Trophoblast cell (in vitro differentiated cells and primary cell): Measurements from ENCODE around the gene PARP8.

ENCODE experiments used
- DNase-seq, 2 donors: peaks; one replicate each; pipeline ENCODE4 v3.0.0-alpha.2; 2016
- H2AFZ ChIP-seq: 2 replicates; pipeline ENCODE4 v1.6.1; 2013; ENCODE audit warnings: low read length, moderate library complexity, mild to moderate bottlenecking; ENCODE audit not compliant: insufficient read depth, poor library complexity
- H2AK5ac ChIP-seq: 2 replicates; pipeline ENCODE4 v1.6.1; 2013; ENCODE audit warnings: mild to moderate bottlenecking, low read length
- H2BK120ac ChIP-seq: 2 replicates; pipeline ENCODE4 v1.6.1; 2013; ENCODE audit warnings: low read length, mild to moderate bottlenecking, moderate library complexity; ENCODE audit not compliant: insufficient read depth, poor library complexity
- H2BK12ac ChIP-seq: 2 replicates; pipeline ENCODE4 v1.6.1; 2013; ENCODE audit warnings: mild to moderate bottlenecking, low read length, moderate library complexity
- H2BK5ac ChIP-seq: 2 replicates; pipeline ENCODE4 v1.6.1; 2013; ENCODE audit warnings: low read length, low read depth, moderate library complexity, mild to moderate bottlenecking; ENCODE audit not compliant: poor library complexity
- H3K14ac ChIP-seq: 2 replicates; pipeline ENCODE4 v1.6.1; 2013; ENCODE audit warnings: mild to moderate bottlenecking, low read length
- H3K18ac ChIP-seq: 2 replicates; pipeline ENCODE4 v1.6.1; 2013; ENCODE audit warnings: mild to moderate bottlenecking, low read length
- H3K23ac ChIP-seq: 2 replicates; pipeline ENCODE4 v1.6.1; 2013; ENCODE audit warnings: low read length
- H3K27ac ChIP-seq: 2 replicates; pipeline ENCODE4 v1.5.1; 2013; ENCODE audit warnings: low read depth, mild to moderate bottlenecking, inconsistent platforms, low read length, moderate library complexity
- H3K27me3 ChIP-seq: 2 replicates; pipeline ENCODE4 v1.6.1; 2013; ENCODE audit warnings: inconsistent platforms, mild to moderate bottlenecking, low read length, moderate library complexity; ENCODE audit not compliant: insufficient read depth
- H3K36me3 ChIP-seq, 2 experiments: 1 replicate in 1 of 2; 2 replicates in 1 of 2; pipeline ENCODE4 v1.6.1; 2013; ENCODE audit warnings: low read length in 2 of 2, mild to moderate bottlenecking in 2 of 2, moderate library complexity in 1 of 2; ENCODE audit not compliant: insufficient read depth in 2 of 2, control insufficient read depth in 1 of 2
- H3K4ac ChIP-seq: 2 replicates; pipeline ENCODE4 v1.6.1; 2013; ENCODE audit warnings: low read depth, mild to moderate bottlenecking, low read length, moderate library complexity
- H3K4me1 ChIP-seq, 2 experiments: 1 replicate in 1 of 2; 2 replicates in 1 of 2; pipeline ENCODE4 v1.6.1; 2013; ENCODE audit warnings: low read length in 2 of 2, mild to moderate bottlenecking in 2 of 2, moderate library complexity in 1 of 2; ENCODE audit not compliant: insufficient read depth in 2 of 2, control insufficient read depth in 1 of 2
- H3K4me2 ChIP-seq: 2 replicates; pipeline ENCODE4 v1.6.1; 2013; ENCODE audit warnings: inconsistent platforms, mild to moderate bottlenecking, low read length, moderate library complexity
- H3K4me3 ChIP-seq: 2 replicates; pipeline ENCODE4 v1.5.1; 2013; ENCODE audit warnings: mild to moderate bottlenecking, low read depth, low read length, inconsistent platforms
- H3K79me1 ChIP-seq: one replicate; pipeline ENCODE4 v1.6.1; 2013; ENCODE audit warnings: low read length
- H3K79me2 ChIP-seq: 2 replicates; pipeline ENCODE4 v1.6.1; 2013; ENCODE audit warnings: low read length, mild to moderate bottlenecking; ENCODE audit not compliant: control insufficient read depth, insufficient read depth, poor library complexity
- H3K9ac ChIP-seq: 2 replicates; pipeline ENCODE4 v1.6.1; 2013; ENCODE audit warnings: mild to moderate bottlenecking, low read length
- H3K9me3 ChIP-seq: 2 replicates; pipeline ENCODE4 v1.6.1; 2013; ENCODE audit warnings: low read depth, mild to moderate bottlenecking, control low read depth, inconsistent platforms, low read length; ENCODE audit not compliant: insufficient read depth
- H4K12ac ChIP-seq: 2 replicates; pipeline ENCODE4 v1.6.1; 2013; ENCODE audit warnings: low read depth, mild to moderate bottlenecking, low read length, moderate library complexity
- H4K8ac ChIP-seq: 2 replicates; pipeline ENCODE4 v1.6.1; 2013; ENCODE audit warnings: low read depth, mild to moderate bottlenecking, low read length, moderate library complexity
- H4K91ac ChIP-seq: one replicate; pipeline ENCODE4 v1.6.1; 2013; ENCODE audit warnings: low read depth, mild to moderate bottlenecking, low read length, moderate library complexity
- WGBS: extraction: QIAGEN DNeasy Blood & Tissue Kit; methylation state at CpG from one replicate; pipeline ENCODE4 v1.1.7; 2013; ENCODE audit warnings: missing lambda C conversion rate; ENCODE audit not compliant: insufficient read length, insufficient coverage; ENCODE audit errors: extremely low coverage; 5-methylcytosine and 5-hydroxymethylcytosine counted together

PARP8 gene

DNA sequence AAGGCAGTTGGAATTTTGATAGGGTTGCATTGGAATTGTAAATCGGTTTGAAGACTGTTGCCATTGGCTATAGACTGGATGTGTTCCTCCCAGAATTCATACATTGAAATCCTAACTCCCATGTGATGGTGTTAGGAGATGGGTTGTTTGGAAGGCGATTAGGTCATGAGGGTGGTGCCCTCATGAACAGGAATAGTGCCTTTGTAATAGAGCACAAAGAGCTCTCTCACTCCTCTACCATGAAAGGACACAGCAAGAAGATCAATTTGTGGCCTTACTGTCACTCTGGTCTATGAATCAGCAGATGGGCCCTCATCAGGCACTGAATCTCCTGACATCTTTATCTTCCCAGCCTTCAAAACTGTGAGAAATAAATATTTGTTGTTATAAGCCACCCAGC, 133.2 kb downstream of the PARP8 start:
- Histone ChIP-seq H4K12ac (no peak overlapping the region), H3K79me1 (no peaks in the 10 kb centered on the region), H3K18ac (no peak overlapping the region), H3K9ac (no peak overlapping the region), H4K91ac (no peak overlapping the region), H4K8ac (no peak overlapping the region), H3K4ac (no peak overlapping the region), H3K9me3 (no peaks in the 10 kb centered on the region), H3K27me3 (no peaks in the 10 kb centered on the region), H3K23ac (no peak overlapping the region), H3K4me1 (no peaks in the 10 kb centered on the region), H2BK5ac (no peak overlapping the region), H3K4me2 (no peak overlapping the region), H3K4me3 (no peak overlapping the region), H3K27ac (no peak overlapping the region), H2BK12ac (no peak overlapping the region), H3K79me2 (no peaks in the 10 kb centered on the region), H2AK5ac (no peak overlapping the region), H2BK120ac (no peak overlapping the region), H2AFZ (no peak overlapping the region), H3K36me3 (peaks cover 2 to 6% of the 10 kb centered on the region in 2 experiments), H3K14ac (no peak overlapping the region)
- no CpG with 5 or more reads among the region's 2 CpGs for WGBS
- DNase-seq, result no peak

- Histone ChIP-seq H3K36me3 (no peaks in the 10 kb centered on the region), H3K4ac (no peak overlapping the region), H2BK12ac (no peak overlapping the region), H2BK120ac (no peak overlapping the region), H3K14ac (no peak overlapping the region), H4K8ac (no peak overlapping the region), H3K4me1 (no peaks in the 10 kb centered on the region), H3K9ac (no peak overlapping the region), H4K12ac (no peak overlapping the region), H3K27ac (no peak overlapping the region), H3K4me2 (no peak overlapping the region), H3K18ac (no peak overlapping the region), H4K91ac (no peak overlapping the region), H3K4me3 (no peak overlapping the region), H3K9me3 (no peaks in the 10 kb centered on the region), H3K27me3 (no peaks in the 10 kb centered on the region), H3K23ac (no peak overlapping the region), H3K79me1 (no peaks in the 10 kb centered on the region), H2BK5ac (no peak overlapping the region), H2AK5ac (no peak overlapping the region), H2AFZ (no peak overlapping the region), H3K79me2 (no peaks in the 10 kb centered on the region)
- DNase-seq, result no peak
These were observed 134.0 kb downstream of the PARP8 start for GRCh38 chr5:50800410-50800809.

- H4K8ac ChIP-seq, result no peak overlapping the region
- H3K23ac ChIP-seq, result no peak overlapping the region
- H4K91ac ChIP-seq, result no peak overlapping the region
- no peak overlapping the region for H2BK120ac ChIP-seq
- no peak overlapping the region for H4K12ac ChIP-seq
- no peak overlapping the region for H3K9ac ChIP-seq
- H3K36me3 ChIP-seq, result no peaks in the 10 kb centered on the region
- no peaks in the 10 kb centered on the region for H3K27me3 ChIP-seq
- peaks cover 2 to 3% of the 10 kb centered on the region in 2 experiments for H3K4me1 ChIP-seq
- no peaks in the 10 kb centered on the region for H3K9me3 ChIP-seq
- no peak overlapping the region for H3K14ac ChIP-seq
- H3K4me3 ChIP-seq, result no peak overlapping the region
- H3K4me2 ChIP-seq, result no peak overlapping the region
- H2AK5ac ChIP-seq, result no peak overlapping the region
- no peak for DNase-seq
- no peak overlapping the region for H2BK5ac ChIP-seq
- no peak overlapping the region for H3K18ac ChIP-seq
- H3K79me1 ChIP-seq, result no peaks in the 10 kb centered on the region
- no peak overlapping the region for H2BK12ac ChIP-seq
- H3K79me2 ChIP-seq, result no peaks in the 10 kb centered on the region
- no peak overlapping the region for H3K27ac ChIP-seq
- no CpG with 5 or more reads among the region's 2 CpGs for WGBS
- H3K4ac ChIP-seq, result no peak overlapping the region
- no peak overlapping the region for H2AFZ ChIP-seq
These were observed 141.2 kb downstream of the PARP8 start for GRCh38 chr5:50807661-50808060.

DNA sequence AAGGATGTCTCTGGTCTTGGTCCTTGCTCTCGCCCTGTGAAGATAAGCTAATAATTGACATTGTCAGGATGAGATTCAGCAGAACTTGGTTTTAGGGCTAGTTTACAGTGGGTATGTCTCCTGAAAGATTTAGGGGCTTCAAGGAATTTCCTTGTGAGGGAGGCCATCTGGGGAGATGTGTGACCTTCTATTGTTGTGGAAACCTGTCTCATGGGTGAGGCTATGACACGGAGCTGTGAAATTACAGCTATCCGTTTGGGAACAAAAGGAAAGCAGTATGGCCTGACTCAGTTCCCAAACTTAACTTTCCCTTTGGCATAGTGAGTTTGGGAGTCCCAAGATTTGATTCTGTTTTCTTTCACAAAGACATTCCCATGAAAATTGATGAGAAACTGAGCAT, 142.0 kb downstream of the PARP8 start:
- H2BK12ac ChIP-seq, result no peak overlapping the region
- no peak overlapping the region for H3K4me2 ChIP-seq
- H3K9me3 ChIP-seq, result no peaks in the 10 kb centered on the region
- WGBS, result no CpG with 5 or more reads among the region's 3 CpGs
- no peak overlapping the region for H2AK5ac ChIP-seq
- no peak overlapping the region for H4K91ac ChIP-seq
- H3K4me3 ChIP-seq, result no peak overlapping the region
- DNase-seq, result no peak
- H3K27me3 ChIP-seq, result no peaks in the 10 kb centered on the region
- no peak overlapping the region for H3K9ac ChIP-seq
- H3K79me2 ChIP-seq, result no peaks in the 10 kb centered on the region
- no peak overlapping the region for H3K18ac ChIP-seq
- no peak overlapping the region for H3K4ac ChIP-seq
- no peak overlapping the region for H4K8ac ChIP-seq
- H3K14ac ChIP-seq, result no peak overlapping the region
- H3K36me3 ChIP-seq, result no peaks in the 10 kb centered on the region
- no peak overlapping the region for H3K27ac ChIP-seq
- H4K12ac ChIP-seq, result no peak overlapping the region
- no peak overlapping the region for H2BK120ac ChIP-seq
- H2BK5ac ChIP-seq, result no peak overlapping the region
- no peak overlapping the region for H3K23ac ChIP-seq
- no peak overlapping the region for H2AFZ ChIP-seq
- peaks cover 2 to 3% of the 10 kb centered on the region in 2 experiments for H3K4me1 ChIP-seq
- no peaks in the 10 kb centered on the region for H3K79me1 ChIP-seq
